GM18502 (cell line): ENCODE results near the gene DBI.

Experiments
- ATAC-seq: cut with Tn5 transposase; IDR thresholded peaks from one replicate; pipeline ENCODE4 v1.9.1; 2021; ENCODE audit warnings: mild to moderate bottlenecking; ENCODE audit not compliant: unreplicated experiment, poor library complexity

The DBI gene

GRCh38 chr2:119366649-119367471, at the start of gene DBI, which contains the start of gene C2orf76:
TSS of gene DBI (plus strand) at chr2:119366977. CDS start at chr2:119367052, 75 bp downstream.
TSS of gene C2orf76 (minus strand) at chr2:119366834. CDS start at chr2:119339959, 26,875 bp downstream.
- ATAC-seq: peak; percentile 96

GRCh38 chr2:119317554-119317953, 49.2 kb upstream of the DBI start:
- ATAC-seq: no peak

DNA sequence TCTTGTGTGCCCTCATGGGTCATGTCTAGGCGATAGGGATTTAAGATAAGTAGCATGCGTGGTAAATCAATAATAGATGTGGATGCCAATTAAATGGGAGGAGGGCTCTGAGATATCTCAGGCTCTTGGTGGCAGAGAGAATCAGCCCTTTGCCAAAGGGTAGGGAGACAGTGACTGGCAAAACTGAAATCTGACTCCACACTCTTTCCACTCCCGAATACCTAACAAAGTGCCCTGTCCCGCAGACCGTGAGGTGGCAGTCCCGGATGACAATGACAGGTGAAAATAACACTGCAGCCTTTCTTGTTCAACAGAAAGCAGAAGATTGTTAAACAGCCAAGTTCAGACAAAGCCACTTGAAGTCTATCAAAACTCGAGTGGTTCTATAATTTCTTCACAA, 47.2 kb upstream of the DBI start:
- ATAC-seq: no peak

GRCh38 chr2:119323459-119323858, 43.3 kb upstream of the DBI start:
- ATAC-seq: no peak

- no peak for ATAC-seq
Observed at GRCh38 chr2:119324685-119325270, 42.0 kb upstream of the DBI start.

DNA sequence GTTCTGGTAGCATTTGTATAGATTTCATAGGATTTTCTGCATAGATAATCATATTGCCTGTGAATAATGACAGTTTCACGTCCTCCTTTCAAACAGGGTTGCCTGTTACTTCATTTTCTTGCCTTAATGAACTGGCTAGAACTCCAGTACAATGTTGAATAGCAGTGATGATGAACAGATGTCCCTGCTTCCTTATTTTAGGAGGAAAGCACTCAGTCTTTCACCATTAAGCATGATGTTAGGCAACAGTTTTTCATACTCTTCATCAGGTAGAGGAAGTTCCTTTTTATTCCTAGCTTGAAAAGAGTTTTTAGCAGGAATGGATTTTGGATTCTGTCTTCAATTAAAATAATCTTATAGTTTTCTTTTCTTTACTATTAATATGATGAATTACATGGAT, 39.8 kb upstream of the DBI start:
- ATAC-seq: no peak

- ATAC-seq: no peak
Observed at GRCh38 chr2:119327431-119327830, 39.3 kb upstream of the DBI start.

GRCh38 chr2:119332953-119333352, 33.8 kb upstream of the DBI start:
- ATAC-seq: no peak

DNA sequence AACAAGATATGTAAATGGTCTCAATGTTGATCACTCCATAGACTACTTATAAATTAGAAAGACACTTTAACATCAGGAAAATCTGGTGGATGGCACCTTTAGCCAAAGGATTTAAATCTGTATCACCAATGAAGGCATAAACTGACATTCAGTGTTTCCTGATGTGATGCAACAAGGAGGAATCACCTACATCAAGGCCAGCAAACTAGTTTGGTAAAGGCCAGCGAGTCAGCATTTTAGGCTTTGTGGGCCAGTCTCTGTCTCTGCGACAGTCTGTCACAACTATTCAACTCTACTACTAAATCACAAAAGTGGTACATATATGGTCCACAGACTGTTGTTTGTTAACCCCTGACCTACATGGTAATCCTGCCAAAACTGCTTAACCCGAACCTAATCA, 33.4 kb upstream of the DBI start:
- ATAC-seq: no peak

GRCh38 chr2:119333833-119334232, 32.9 kb upstream of the DBI start:
- no peak for ATAC-seq

- no peak for ATAC-seq
Observed at GRCh38 chr2:119337749-119338148, 29.0 kb upstream of the DBI start.

GRCh38 chr2:119338272-119338671, 28.5 kb upstream of the DBI start:
- ATAC-seq: no peak

DNA sequence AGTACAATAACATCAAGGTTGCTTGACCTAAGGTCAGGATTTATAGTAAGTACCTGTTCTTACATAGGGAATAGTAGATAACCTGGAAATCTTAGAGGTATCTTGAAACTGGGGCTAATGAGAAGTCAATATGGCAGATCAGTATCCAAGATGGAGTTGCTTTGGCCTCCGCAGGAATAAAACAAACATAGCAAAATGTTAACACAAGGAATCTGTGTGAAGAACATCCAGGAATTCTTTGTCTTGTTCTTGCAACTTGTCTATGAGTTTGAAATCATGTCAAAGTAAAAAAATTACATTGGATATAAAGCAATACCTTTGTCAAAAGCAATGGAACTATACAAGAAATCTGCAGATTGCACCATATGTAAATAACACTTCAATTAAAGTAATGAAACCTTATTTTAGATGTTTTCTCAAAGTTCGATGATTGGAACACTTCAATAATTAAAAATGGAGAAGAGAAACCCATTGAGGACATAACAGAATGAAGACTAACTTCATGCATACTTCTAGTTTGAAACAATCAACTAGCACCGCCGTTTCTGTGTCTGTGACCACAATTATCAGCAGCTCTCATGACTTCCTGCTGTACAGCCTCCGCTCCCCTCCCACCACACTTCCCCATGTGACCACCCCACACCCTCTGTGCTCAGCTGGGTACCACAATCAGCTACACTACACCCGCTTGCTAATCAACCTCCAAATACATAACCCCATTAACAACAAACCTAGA, 27.8 kb upstream of the DBI start:
- peak; percentile 100 for ATAC-seq

DNA sequence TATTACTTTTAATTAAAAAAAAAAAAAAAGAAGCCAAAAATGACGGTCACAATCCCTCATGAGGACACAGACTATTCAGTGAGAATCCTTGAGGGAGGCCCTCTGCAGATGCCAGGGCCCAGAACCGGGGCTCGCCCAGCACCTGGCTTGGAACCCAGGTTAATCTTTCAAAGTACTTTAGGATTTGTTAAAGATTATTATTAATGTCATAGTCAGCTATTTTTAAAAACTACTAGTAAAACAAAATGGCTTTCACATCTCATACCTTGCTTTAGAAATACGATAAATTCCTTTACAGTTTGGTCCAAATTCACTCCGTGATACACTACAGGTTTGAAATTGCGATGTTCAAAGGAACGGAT, 27.2 kb upstream of the DBI start:
- ATAC-seq: no peak

DNA sequence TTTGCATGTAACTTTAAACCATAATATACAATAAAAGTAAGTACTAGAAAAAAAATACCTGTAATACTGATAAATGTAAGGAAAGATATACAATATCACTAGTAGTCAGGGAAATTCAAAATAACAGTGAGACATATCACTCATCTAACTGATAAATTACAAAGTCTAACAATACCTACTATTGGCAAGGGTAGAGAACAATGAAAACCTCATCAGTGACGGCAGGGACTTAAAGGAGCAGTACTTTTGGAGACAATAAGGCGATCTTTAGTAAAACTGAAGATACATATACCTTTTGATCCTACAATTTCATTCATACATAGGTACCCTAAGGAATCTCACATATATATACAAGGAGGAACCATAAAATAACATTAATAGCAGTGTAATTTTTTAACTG, 25.1 kb upstream of the DBI start:
- no peak for ATAC-seq

DNA sequence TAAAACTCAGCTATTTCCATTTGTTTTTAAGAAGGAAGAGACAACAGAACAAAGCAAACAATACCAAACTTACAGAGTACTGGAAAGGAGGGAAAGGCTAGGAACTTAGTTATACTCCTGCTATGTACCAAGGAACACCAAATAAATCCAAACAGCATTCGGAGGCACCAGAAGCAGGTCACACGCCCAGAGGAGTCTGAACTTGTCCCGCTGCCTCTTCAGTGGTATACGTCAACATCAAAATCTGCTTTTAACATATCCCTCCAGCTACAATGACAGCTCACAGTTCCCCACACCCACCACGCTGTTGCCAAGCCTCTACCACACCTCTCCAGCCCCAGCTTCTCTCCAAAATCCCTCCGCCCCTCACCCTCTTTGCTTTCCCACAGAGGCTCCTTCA, 17.5 kb upstream of the DBI start:
- no peak for ATAC-seq

GRCh38 chr2:119350311-119350998, 16.3 kb upstream of the DBI start:
- no peak for ATAC-seq

- peak; percentile 95 for ATAC-seq
Observed at GRCh38 chr2:119352357-119352756, 14.4 kb upstream of the DBI start.

DNA sequence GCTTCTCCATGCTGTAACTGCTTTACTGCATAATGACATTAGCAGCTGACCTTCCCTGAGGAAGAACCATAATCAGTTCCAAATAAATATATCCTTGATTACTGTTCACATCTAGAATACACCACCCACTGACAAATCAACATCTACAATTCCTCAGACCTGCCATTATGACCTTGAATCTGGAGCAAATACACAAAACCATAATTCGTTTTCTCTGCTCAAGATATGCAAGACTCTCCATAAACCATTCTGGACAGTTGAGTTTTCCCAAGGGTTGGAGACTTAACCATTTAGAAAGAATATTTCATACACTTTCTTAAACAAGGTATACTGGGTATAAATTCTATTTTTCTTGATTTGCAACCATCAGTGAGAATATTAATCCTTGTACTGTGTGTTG, 11.9 kb upstream of the DBI start:
- ATAC-seq: no peak

GRCh38 chr2:119359774-119360173, 7.0 kb upstream of the DBI start:
- no peak for ATAC-seq
